SH-SY5Y (cell line): ENCODE results near the gene CHST11.

Source experiments
- GATA2 ChIP-seq: IDR thresholded peaks from 2 replicates; pipeline ENCODE4 v1.6.1; 2011; ENCODE audit warnings: mild to moderate bottlenecking, low read depth, low read length
- GATA3 ChIP-seq: IDR thresholded peaks from 2 replicates; pipeline ENCODE4 v1.6.1; 2011; ENCODE audit warnings: low read depth, mild to moderate bottlenecking, low read length, moderate library complexity

DNA sequence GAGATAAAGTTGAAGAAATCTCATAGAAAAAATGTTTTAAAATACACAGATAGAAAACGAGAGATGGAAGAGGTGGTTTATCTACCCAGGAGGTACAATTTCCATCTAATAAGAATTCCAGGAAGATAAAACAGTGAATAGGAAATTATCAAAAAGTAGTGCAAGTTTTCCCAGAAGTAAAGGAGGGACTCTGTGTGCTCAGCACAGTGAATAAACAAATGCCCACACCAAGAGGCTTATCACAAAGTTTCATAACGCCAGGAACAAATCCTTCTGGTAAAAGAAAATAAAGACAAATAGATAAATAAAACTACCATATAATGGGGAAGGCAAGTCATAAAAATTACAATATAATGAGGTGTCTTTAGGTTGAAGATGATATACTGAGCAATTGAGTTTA is 322.4 kb downstream of the CHST11 start:
- TF ChIP-seq GATA2 (no peak), GATA3 (no peak)
